Stimulated activated CD8-positive, alpha-beta memory T cell treated with anti-CD3 and anti-CD28 coated beads, Interleukin-7, amount 100 ng/mL, for 1 hour (primary cell): ENCODE measurements around the gene FKBP6.
"Not testable (repeated sequence)": the region's sequence is repeated elsewhere in the genome, so short reads cannot be mapped to it uniquely, and the experiment has no call there.

Source experiments
- DNase-seq, 2 donors: peaks; one replicate each; pipeline ENCODE4 v3.0.0-alpha.2; 2020; ENCODE audit warnings: low read depth in 2 of 2

FKBP6 gene

DNA sequence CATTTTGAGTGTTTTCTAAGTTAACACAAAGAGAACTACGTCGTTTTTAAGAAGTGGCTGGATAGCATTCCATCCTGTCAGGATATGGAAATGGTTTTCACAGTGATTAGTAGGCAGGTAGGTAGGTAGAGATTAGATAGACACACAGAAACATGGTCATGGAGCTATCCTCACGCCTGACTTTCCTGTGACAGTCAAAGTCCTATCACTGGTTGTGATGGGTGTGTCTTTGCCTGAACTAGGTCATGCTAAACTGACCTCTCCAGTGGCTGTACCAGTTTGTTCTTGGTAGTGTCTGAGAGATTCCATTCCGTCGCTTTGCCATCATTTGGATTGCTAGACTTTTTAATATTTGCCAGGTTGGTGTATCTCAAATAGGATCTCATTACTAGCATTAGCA lies 28.2 kb downstream of the FKBP6 start:
- no peak for DNase-seq

GRCh38 chr7:73358590-73359275 lies 30.8 kb downstream of the FKBP6 start:
- no peak for DNase-seq

DNA sequence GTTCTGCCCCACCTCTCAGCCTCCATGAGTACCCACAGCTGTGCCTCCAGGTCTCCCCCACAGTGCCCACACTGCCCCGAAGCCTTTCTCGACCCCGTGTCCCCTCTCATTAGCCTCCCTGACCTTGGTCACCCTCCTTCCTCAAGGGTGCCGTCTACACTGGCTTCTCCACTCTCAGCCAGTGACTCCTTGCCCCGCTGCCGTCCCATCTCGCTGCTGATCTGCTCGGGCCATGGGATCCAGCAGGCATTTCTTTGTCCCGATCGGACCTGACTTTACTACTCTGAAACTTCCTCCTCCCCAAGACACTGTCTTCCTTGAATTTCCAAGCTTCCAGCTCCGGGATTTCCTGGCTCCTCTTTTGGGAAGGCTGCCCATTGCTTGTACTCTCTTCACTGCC lies 31.3 kb downstream of the FKBP6 start:
- no peak for DNase-seq

DNA sequence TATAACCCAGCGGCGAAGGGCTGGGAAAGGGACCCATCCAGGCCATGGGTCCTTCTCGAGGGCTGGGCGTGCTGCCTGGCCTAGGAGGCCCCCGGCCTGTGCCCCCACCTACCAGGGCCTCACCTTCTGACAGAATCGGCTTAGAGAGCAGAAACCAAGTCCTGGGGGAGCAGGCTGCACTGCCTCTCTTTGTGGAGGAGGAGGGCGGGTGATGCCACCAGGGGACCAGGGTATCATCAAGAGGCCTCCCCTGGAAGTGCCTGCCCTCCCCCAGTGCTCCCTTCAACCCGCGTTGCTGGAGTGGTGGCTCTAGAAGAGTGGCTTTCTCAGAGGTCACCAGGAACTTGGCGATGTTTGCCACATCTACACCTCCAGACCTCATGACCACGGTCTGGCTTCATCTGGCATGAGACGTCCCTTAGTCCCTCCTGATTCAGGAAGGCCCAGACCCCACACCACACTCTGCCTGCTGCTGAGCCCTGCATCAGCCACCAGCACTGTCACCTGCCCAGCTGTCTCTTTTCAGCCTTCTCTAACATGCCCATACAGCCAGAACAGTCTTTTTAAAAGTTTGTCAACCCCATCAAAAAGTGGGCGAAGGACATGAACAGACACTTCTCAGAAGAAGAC lies 31.9 kb downstream of the FKBP6 start:
- no peak for DNase-seq

- DNase-seq = not testable (repeated sequence)
These were observed 32.6 kb downstream of the FKBP6 start for GRCh38 chr7:73360590-73360989.

DNA sequence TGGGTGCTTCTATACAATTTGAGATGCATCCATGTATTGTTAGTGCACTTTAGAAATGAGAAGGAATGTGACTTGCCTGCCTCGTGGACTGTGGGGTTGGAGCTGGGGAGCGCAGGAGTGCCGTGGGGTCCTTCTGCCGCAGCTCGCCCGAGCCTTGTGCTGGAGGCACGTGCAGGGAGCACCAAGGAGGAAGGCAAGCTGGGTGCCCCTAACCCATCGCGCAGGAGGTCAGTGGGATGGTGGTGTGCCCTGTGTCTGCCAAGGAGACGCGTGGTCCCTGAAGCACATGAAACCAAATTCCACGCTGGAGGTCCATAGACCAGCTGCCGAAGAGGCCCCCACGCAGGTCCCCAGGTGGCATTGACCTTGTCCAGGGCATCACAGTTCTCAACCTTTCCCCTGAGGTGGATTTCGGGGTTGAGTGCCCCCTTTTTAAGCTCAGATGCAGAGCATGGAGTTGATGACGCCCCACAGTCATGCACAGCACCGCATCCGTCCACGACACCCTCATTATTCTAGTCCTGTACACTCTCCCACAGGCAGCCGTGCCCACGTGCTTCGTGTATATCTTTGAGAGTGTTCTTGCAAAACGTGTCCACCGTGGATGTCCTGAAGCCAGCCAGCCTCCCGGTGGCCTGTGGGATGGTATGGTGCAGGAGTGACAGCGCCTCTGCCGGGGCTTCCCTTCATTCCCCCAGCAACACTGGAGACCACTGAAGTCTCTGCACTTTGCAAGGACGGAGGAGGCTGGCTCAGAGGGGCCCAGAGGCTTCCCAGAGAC lies 35.5 kb downstream of the FKBP6 start:
- no peak for DNase-seq

- no peak for DNase-seq
These were observed 36.2 kb downstream of the FKBP6 start for GRCh38 chr7:73364006-73364728.

- DNase-seq = no peak
These were observed 38.2 kb downstream of the FKBP6 start for GRCh38 chr7:73366127-73366526.

GRCh38 chr7:73366990-73367389 lies 39.0 kb downstream of the FKBP6 start:
- DNase-seq = no peak

DNA sequence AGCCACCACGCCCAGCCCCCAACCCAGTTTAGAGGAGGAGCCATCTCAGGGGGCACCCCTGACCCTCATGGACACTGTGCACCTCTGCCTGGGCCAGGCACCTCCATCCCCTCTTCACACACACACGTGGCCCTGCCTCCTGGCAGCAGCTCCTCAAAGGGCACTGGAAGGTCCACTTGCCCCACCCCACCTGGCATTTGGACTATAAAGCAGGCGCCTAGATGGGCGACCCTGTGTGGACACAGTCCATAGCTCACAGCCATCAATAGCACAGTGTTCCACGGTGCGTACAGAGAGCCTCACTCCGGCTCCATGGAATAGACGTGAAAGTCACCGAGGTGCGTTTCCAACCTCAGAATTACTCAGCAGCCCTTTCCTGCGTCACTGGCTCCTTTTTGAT lies 41.0 kb downstream of the FKBP6 start:
- no peak for DNase-seq

DNA sequence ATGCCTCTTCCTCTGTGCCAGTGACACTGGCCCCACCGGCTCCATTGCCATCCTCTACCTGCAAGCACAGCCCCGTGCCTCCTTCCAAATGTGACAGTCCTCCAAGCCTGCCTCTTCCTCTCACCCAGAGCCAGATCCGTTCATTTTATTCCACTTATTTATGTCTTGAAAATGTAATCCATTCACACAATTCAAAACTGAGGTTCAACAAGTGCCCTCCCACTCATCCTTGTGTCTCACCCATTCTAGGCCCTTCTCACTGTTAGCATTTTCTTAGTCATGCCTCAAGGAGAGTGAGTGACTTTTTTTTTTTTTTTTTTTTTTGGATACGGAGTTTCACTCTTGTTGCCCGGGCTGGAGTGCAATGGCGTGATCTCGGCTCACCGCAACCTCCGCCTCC lies 41.7 kb downstream of the FKBP6 start:
- no peak for DNase-seq

GRCh38 chr7:73373741-73374140 lies 45.8 kb downstream of the FKBP6 start:
- DNase-seq = no peak

DNA sequence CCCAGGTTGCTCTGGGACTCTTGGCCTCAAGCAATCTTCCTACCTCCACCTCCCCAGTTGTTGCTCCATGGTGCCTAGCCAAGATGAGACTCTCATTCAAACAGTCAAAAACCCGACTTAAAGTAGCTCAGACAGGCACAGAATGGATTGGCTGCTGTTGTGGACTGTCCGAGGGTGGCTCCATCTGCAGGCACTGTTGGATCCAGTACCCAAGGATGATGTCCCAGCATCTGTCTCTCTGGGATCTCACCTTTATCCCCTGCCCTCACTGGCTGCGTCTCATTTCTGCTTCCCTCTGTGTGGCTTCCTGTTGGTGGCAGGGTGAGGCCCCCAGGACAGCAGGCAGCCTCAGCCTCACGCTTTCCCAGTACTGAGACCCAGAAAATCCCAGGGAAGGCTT lies 48.3 kb downstream of the FKBP6 start:
- DNase-seq = not testable (repeated sequence)

DNA sequence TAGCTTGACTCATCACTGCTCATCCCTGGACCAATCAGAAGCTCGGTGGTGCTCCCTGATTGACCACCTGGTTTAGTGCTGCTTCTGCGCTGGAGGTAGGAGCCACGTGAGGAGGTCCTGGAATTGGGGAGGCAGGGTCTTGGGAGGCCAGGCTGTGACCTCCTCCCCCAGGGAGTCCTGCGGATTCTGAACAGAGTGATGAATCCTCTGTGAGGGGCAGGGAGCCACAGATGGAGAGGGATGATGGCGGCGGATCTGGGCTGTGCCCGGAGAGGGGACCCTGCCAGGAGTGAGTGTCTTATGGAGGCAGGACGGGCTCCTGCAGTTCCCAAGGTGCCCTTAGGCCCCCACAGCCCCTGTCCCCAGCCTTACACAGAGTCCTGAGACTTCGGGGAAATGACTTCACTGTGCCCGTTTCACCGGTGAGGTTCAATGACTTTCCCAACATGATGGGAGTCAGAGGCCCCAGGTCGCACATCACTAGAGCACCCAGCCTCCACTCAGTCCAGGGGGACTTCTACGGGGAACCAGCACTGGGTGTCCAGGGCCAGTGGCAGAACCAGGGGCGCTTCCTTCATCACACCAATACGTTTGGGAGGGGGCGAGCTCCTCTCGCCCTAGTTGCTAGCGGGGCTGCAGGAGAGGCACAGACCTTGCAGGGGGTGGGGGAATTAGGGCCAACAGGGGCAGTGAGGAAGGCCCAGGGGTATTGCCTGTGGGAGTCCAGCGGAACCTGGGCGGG lies 48.9 kb downstream of the FKBP6 start:
- no peak for DNase-seq

GRCh38 chr7:73377413-73378200 lies 49.6 kb downstream of the FKBP6 start:
- DNase-seq = not testable (repeated sequence)

DNA sequence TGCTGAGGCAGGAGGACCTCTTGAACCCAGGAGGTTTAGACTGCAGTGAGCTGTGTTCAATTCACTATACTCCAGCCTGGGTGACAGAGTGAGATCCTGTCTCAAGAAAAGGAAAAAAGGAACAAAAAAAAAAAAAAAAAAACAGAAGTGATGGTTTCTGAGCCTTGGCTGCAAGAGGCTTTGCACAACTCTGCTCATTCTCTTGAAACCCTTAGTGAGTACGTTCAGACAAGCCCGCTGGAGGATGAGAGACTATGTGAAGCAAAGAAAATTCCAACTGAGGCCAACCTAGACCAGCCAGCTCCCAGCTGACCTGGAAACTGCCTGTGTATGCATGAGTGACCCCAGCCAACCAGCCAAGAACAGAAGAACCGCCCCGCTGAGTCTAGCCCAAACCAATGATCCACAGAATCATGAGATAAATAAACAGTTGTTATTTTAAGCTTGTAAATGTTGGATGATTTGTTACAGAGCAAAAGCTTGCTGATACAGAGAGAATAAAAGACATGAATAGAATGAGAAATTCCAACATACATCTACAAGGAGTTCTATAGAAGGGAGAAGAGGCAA lies 55.1 kb downstream of the FKBP6 start:
- DNase-seq = no peak

- no peak for DNase-seq
These were observed 59.4 kb downstream of the FKBP6 start for GRCh38 chr7:73387221-73387828.

DNA sequence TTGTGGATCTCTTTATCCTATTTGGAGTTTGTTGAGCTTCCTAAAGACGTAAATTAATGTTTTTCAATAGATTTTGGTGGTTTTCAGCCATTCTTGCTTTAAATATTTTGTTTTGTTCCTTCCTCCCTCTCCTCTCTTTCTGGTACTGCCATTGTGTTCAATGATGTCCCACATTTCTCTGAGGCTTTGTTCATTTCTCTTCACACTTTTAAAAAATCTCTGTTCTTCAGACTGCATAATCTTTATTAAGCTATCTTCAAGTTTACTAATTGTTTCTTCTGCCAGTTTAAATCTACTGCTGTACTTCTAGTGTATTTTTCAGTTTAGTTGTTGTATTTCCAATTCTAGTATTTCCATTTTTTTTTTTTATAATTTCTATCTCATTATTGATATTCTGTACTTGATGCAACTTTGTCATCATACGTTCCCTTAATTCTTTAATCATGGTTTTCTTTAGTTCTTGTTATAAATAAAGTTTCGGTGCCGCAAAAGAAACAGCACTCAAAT lies 60.0 kb downstream of the FKBP6 start:
- no peak for DNase-seq

- DNase-seq = no peak
These were observed 63.4 kb downstream of the FKBP6 start for GRCh38 chr7:73391396-73391795.

GRCh38 chr7:73394422-73394821 lies 66.5 kb downstream of the FKBP6 start:
- no peak for DNase-seq
